ENCODE results near the gene FAM20A. TPM values are rescaled to one million over a fixed set of nuclear protein-coding genes. Genes with fewer than 3 reads are reported as not detected.

The FAM20A gene
- total RNA-seq: 6.7 and 8.1 TPM in 2 replicates

DNA sequence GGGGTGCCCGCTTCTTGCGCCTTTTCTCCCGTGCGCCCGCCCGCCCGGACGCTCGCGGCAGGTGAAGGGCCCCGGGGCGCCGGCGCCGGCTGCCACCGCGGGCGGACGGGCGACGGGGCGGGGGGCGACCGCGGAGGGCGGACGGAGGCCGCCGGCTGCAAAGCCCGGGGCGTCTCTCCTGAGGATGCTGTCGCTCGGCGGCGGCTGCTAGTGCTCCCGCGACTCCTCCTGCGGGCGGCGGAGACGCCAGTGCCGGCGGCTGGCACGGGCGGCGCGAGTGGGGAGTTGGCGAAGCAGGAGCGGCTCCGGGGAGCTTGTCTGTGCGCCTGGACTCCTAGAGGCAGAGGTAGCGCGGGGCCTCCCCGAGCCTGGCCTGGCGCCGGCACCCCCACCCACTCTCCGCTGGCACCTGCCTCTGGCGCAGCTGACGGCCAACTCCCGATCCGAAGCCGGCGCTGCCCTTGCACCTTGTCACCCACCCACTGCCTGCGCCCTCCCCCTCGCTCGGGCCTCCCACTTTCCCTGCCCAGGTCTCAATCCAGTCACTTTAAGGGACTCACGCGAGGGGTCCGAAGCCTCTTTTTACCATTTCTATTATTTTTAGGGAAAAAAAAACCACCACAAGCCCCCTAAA is at the start of gene FAM20A:
Gene FAM20A, minus strand, starts transcription at position 437 of the 634 bp plus-strand sequence. CDS start 701 bp downstream, outside the sequence.

DNA sequence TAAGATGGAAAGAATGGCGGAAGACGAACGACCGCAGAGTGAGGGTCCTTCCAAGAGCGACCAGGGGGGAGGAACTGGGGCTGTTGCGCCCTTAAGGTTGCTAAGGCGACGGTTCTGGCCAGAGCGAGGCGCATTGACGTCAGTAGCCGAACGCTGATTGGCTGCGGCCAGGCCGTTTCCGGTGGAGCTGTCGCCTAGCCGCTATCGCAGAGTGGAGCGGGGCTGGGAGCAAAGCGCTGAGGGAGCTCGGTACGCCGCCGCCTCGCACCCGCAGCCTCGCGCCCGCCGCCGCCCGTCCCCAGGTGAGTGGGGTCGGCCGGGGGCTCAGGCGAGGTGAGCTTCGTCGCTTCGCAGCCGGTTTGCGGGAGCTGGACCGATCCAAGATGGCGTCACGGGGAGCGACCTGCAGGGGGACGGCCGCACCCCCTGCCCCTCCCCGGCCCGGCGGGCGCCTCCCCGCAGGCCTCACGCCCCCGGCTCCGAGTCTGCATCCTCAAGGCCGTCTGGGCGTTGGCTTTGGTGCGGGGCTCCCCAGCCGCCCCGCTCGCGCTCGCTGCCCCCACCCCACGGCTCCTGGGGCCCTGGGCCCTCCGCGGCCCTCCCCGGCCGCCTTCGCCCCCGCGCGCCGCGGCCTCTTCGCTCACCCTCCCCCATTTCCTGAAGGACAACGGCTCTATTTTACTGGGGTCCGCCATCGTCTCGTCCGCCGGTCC is 88.8 kb downstream of the FAM20A start, which contains the start of gene PRKAR1A:
Gene PRKAR1A, plus strand, starts transcription at position 184 of the 713 bp plus-strand sequence. CDS start 2,970 bp downstream, outside the sequence.

Other genes starting within 250 kb of the FAM20A start
- gene WIPI1, start 143.9 kb downstream of the FAM20A start, total RNA-seq: 198 and 241 TPM in 2 replicates
- 230 and 238 TPM in 2 replicates for gene PRKAR1A, start 88.9 kb downstream of the FAM20A start, total RNA-seq

Measured in hair follicle dermal papilla cell (primary cell).